ENCODE data around the gene ABHD6.

DNA sequence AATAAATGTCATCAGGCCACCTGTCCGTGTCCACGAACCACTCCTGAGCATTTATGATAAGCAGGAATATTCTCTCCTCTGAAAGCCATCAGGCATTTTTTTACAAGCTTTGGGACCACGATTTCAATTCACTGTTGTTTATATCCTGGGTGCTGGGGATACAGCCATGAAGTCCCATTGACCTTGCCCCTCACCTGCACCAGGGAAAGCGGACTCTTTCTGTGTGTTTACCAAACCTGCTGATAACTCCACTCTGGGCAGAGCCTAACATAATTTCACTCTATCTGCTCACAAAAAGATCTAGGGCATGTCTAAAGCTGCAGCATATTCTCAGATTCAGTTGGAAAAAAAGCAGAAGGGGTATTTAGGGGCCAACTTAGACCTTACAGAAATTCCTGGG lies 31.6 kb upstream of the ABHD6 start:
- TF ChIP-seq POLR2A (IDR thresholded peaks at IDR 0.05; ENCODE audit: extremely low read depth, insufficient read length) = no peak
- TF ChIP-seq CTCF (IDR thresholded peaks at IDR 0.05; ENCODE audit: low read depth, low read length) = no peak
- no peak for TF ChIP-seq MAX (IDR thresholded peaks at IDR 0.05; ENCODE audit: low read depth, low read length)
- no peak for TF ChIP-seq MYC (IDR thresholded peaks at IDR 0.05; ENCODE audit: low read depth, low read length)
